ENCODE measurements around the gene ANAPC7. TPM values are rescaled to one million over a fixed set of nuclear protein-coding genes. Genes with fewer than 3 reads are reported as not detected.
"Not testable (repeated sequence)": the region's sequence is repeated elsewhere in the genome, so short reads cannot be mapped to it uniquely, and the experiment has no call there.

ANAPC7 gene
- total and polyA plus RNA-seq, 2 donors from 2014 or later: 31.3 to 47.8 TPM

DNA sequence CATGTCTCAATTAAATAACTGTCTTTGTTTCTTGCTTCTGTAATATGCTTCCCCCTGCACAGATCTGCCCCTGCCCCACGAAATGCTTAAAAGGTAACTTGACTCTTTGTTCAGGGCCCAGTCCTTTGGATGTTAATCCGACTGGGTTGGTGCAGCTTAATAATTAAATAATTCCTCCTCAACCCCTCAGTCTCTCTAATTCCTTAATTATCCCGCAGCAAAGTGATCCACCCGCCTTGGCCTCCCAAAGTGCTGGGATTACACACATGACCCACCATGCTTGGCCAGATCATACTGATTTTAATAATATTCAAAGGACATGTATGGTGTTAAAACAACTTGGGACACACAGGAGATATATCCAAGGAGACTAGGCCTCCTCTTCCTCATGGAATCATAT, 18.2 kb upstream of the ANAPC7 start:
- no peaks in the 10 kb centered on the region for H3K4me1 ChIP-seq (ENCODE audit: control insufficient read depth in 2 of 3, insufficient read depth in 2 of 3, low read depth in 1 of 3, low read length in 3 of 3)
- no peak overlapping the region for H3K4me3 ChIP-seq (ENCODE audit: low read length in 3 of 3)
- no peak overlapping the region for H3K27ac ChIP-seq (ENCODE audit: low read depth in 2 of 2, low read length in 2 of 2)
- no peak for DNase-seq
- FAIRE-seq: no peak
- no peak overlapping the region for H3K9ac ChIP-seq (ENCODE audit: low read length in 3 of 3)
- intact Hi-C loops (cut with DNase I): loop anchor here (10.0 kb wide), 1 partner anchor 327 kb away; no protein-coding TSS in a partner anchor
- H3K36me3 ChIP-seq (ENCODE audit: control insufficient read depth in 2 of 3, insufficient read depth in 3 of 3, low read length in 3 of 3): no peaks in the 10 kb centered on the region
- H3K9me3 ChIP-seq (ENCODE audit: control insufficient read depth in 2 of 3, insufficient read depth in 1 of 3, low read length in 3 of 3): no peaks in the 10 kb centered on the region
- TF ChIP-seq CTCF (IDR thresholded peaks at IDR 0.05; ENCODE audit: borderline replicate concordance, extremely low read depth, insufficient read depth): no peak
- H3K27me3 ChIP-seq (ENCODE audit: control insufficient read depth, insufficient read depth, low read length): no peaks in the 10 kb centered on the region

GRCh38 chr12:110421159-110421661, 17.7 kb upstream of the ANAPC7 start:
- Histone ChIP-seq H3K9ac (ENCODE audit: low read length in 3 of 3) (no peak overlapping the region), H3K27me3 (ENCODE audit: control insufficient read depth, insufficient read depth, low read length) (no peaks in the 10 kb centered on the region), H3K4me1 (ENCODE audit: control insufficient read depth in 2 of 3, insufficient read depth in 2 of 3, low read depth in 1 of 3, low read length in 3 of 3) (no peaks in the 10 kb centered on the region), H3K9me3 (ENCODE audit: control insufficient read depth in 2 of 3, insufficient read depth in 1 of 3, low read length in 3 of 3) (no peaks in the 10 kb centered on the region), H3K27ac (ENCODE audit: low read depth in 2 of 2, low read length in 2 of 2) (no peak overlapping the region), H3K4me3 (ENCODE audit: low read length in 3 of 3) (no peak overlapping the region), H3K36me3 (ENCODE audit: control insufficient read depth in 2 of 3, insufficient read depth in 3 of 3, low read length in 3 of 3) (no peaks in the 10 kb centered on the region)
- intact Hi-C loops (cut with DNase I): loop anchor here (10.0 kb wide), 1 partner anchor 326 kb away; no protein-coding TSS in a partner anchor
- FAIRE-seq (no peak), DNase-seq (no peak)
- TF ChIP-seq CTCF (IDR thresholded peaks at IDR 0.05; ENCODE audit: borderline replicate concordance, extremely low read depth, insufficient read depth): no peak

DNA sequence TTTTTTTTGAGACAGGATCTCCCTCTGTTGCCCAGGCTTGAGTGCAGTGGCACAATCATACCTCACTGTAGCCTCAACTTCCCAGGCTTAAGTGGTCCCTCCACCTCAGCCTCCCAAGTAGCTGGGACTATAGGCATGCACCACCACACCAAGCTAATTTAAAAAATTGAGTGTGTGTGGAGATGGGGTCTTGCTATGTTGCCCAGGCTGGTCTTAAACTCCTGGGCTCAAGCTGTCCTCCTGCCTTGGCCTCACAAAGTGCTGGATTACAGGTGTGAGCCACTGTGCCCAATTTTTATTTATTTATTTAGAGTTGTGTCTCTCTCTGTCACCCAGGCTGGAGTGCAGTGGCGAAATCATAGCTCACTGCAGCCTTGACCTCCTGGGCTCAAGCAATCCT, 17.1 kb upstream of the ANAPC7 start:
- not testable (repeated sequence) for H3K4me1 ChIP-seq (ENCODE audit: control insufficient read depth in 2 of 3, insufficient read depth in 2 of 3, low read depth in 1 of 3, low read length in 3 of 3); DNase-seq; H3K9me3 ChIP-seq (ENCODE audit: control insufficient read depth in 2 of 3, insufficient read depth in 1 of 3, low read length in 3 of 3); FAIRE-seq; H3K9ac ChIP-seq (ENCODE audit: low read length in 3 of 3); H3K4me3 ChIP-seq (ENCODE audit: low read length in 3 of 3); H3K36me3 ChIP-seq (ENCODE audit: control insufficient read depth in 2 of 3, insufficient read depth in 3 of 3, low read length in 3 of 3); H3K27me3 ChIP-seq (ENCODE audit: control insufficient read depth, insufficient read depth, low read length); H3K27ac ChIP-seq (ENCODE audit: low read depth in 2 of 2, low read length in 2 of 2)
- intact Hi-C loops (cut with DNase I): loop anchor here (10.0 kb wide), 1 partner anchor 326 kb away; no protein-coding TSS in a partner anchor

DNA sequence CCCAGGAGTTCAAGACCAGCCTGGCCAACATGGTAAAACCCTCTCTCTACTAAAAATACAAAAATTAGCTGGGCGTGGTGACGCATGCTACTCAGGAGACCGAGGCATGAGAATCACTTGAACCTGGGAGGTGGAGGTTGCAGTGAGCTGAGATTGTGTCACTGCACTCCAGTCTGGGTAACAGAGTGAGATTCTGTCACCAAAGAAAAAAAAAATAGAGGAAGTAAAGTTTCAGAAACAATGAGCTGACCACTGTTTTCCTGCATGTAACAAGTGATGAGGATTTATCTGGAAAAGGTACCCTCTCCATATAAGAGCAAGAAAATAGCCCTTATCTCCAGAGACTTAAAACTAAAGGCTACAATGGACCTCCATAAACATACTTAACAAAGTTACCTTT, 13.6 kb upstream of the ANAPC7 start:
- H3K4me3 ChIP-seq (ENCODE audit: low read length in 3 of 3); FAIRE-seq; H3K9ac ChIP-seq (ENCODE audit: low read length in 3 of 3); H3K36me3 ChIP-seq (ENCODE audit: control insufficient read depth in 2 of 3, insufficient read depth in 3 of 3, low read length in 3 of 3); H3K27me3 ChIP-seq (ENCODE audit: control insufficient read depth, insufficient read depth, low read length); H3K9me3 ChIP-seq (ENCODE audit: control insufficient read depth in 2 of 3, insufficient read depth in 1 of 3, low read length in 3 of 3); DNase-seq; H3K4me1 ChIP-seq (ENCODE audit: control insufficient read depth in 2 of 3, insufficient read depth in 2 of 3, low read depth in 1 of 3, low read length in 3 of 3); H3K27ac ChIP-seq (ENCODE audit: low read depth in 2 of 2, low read length in 2 of 2); intact Hi-C loops (cut with DNase I): not testable (repeated sequence)

GRCh38 chr12:110410086-110410485, 6.6 kb upstream of the ANAPC7 start:
- H3K9me3 ChIP-seq (ENCODE audit: control insufficient read depth in 2 of 3, insufficient read depth in 1 of 3, low read length in 3 of 3); H3K27ac ChIP-seq (ENCODE audit: low read depth in 2 of 2, low read length in 2 of 2); H3K36me3 ChIP-seq (ENCODE audit: control insufficient read depth in 2 of 3, insufficient read depth in 3 of 3, low read length in 3 of 3); H3K4me1 ChIP-seq (ENCODE audit: control insufficient read depth in 2 of 3, insufficient read depth in 2 of 3, low read depth in 1 of 3, low read length in 3 of 3); H3K9ac ChIP-seq (ENCODE audit: low read length in 3 of 3); FAIRE-seq; DNase-seq; H3K27me3 ChIP-seq (ENCODE audit: control insufficient read depth, insufficient read depth, low read length); H3K4me3 ChIP-seq (ENCODE audit: low read length in 3 of 3); intact Hi-C loops (cut with DNase I): not testable (repeated sequence)

- intact Hi-C loops (cut with DNase I); H3K4me3 ChIP-seq (ENCODE audit: low read length in 3 of 3); H3K36me3 ChIP-seq (ENCODE audit: control insufficient read depth in 2 of 3, insufficient read depth in 3 of 3, low read length in 3 of 3); DNase-seq; H3K4me1 ChIP-seq (ENCODE audit: control insufficient read depth in 2 of 3, insufficient read depth in 2 of 3, low read depth in 1 of 3, low read length in 3 of 3); H3K27me3 ChIP-seq (ENCODE audit: control insufficient read depth, insufficient read depth, low read length); H3K9ac ChIP-seq (ENCODE audit: low read length in 3 of 3); H3K27ac ChIP-seq (ENCODE audit: low read depth in 2 of 2, low read length in 2 of 2); H3K9me3 ChIP-seq (ENCODE audit: control insufficient read depth in 2 of 3, insufficient read depth in 1 of 3, low read length in 3 of 3); FAIRE-seq: not testable (repeated sequence)
These were observed 1.7 kb upstream of the ANAPC7 start for GRCh38 chr12:110405126-110405662.

Measured in kidney (tissue), 14 donors.